ENCODE results near the gene DNAJA3.
A peak's percentile ranks its signal among the peaks of the same experiment; 100 is the strongest.

DNAJA3 gene

DNA sequence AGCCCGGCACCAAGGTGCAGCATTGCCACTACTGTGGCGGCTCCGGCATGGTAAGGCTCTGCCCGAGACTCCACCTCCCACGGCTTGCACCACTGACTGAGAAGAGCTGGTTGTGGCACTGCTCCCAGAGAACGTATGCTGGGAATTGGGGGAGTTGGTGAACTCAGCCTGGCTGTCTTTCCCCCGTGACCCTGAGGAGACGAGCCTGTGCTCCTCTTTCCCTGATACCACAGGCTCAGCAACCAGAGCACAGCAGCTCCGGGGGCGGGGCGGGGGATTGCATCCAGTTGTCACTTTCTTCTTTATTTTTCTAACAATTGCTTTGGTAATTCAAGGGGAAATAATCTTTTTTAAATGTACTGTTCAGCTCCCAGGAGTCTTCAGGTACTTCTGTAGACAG lies 16.7 kb downstream of the DNAJA3 start:
- no peak for DNase-seq

DNA sequence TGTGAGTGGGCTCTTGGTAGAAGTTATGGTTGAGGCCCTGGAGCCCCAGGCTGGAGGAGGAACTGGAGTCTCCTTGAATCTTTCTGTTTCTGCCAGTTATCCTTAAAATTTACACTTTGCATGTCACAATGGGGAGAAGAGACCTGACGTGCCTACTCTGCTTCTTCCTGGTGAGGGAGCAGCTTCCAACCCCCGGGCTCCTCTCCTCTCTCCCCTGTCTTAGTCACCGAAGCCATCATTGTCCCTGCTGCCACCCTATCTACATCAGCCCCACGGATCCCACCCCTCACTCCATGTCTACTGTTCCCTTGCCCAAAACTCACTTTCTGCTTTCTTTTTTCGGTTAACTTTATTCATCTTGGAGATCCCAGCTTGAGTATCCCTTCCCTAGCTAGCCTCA lies 17.6 kb downstream of the DNAJA3 start:
- DNase-seq: no peak

DNA sequence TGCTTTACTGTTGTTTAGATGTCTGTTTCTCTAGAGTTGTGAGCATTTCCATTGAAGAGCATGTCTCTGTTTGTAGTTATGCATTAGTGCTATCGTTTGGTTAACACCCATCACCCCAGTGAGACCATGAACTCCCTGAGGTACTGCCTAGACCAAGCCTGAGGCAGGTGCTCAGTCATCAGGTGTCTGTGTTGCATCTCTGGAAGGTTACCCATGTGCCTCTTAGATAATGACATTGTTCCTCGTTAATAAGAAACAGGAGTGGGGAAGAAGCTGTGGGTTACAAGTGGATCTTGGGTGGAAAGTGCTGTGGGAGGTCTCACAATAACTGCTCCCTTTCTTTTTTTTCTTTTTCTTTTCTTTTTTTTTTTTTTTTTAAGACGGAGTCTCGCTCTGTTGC lies 18.3 kb downstream of the DNAJA3 start:
- no peak for DNase-seq

DNA sequence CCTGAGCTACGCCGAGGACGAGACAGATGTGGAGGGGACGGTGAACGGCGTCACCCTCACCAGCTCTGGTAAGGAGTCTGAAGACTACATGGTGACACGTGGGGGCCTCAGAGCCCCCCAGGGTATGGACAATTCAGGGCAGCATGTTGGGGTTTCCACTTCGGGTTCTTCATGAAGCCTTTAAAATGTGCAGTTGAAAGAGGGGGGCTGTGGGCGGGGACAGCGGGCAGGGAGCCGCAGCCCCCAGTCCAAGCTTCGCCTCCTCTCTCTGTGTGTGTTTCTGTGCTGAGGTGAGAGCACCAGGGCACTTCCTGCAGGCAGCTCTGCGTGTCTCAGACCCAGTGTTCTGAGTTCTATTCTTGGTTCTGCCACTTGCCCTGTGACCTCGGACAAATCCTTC lies 24.8 kb downstream of the DNAJA3 start:
- DNase-seq: no peak

DNA sequence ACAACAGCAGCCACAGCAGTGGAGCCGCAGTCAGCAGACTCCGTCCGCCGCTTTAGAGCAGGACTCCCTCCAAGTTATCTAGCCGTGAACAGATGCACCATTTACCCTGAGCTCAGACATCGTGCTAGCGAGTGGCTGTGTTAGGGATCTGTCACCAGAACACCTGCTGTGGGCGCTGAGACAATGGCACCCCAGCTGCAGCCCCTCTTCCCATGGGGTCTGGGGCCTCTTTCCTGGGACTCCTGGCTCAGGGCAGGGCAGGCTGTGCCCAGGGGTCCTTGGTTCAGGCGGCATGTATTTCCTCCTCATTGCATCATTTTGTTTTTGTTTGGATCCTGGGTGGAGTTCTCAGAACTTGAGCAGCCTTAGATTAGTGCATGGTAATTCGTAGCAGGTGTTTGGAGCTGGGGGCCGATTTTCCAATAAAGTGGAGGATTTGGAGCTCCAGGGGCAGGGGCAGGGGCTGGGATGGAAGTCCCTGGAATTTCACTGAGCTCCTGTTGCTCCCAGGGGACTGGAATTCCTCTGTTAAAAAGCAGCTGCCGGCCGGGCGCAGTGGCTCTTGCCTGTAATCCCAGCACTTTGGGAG lies 25.4 kb downstream of the DNAJA3 start:
- DNase-seq: no peak

DNA sequence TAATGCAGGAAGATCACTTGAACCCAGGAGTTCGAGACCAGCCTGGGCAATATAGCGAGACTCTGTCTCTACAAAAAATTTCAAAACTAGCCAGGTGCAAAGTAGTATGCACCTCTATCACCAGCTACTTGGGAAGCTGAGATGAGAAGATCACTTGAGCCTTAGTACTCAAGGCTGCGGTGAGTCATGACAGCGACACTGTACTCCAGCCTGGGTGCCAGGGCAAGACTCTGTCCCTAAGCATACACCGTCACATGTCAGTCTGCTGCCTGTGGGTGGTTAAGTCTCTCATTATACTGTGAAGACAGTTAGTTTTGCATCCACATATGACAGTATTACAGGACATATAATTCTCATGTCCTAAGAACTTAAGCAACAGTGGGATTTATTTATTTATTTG lies 27.0 kb downstream of the DNAJA3 start:
- DNase-seq: peak; percentile 23

DNA sequence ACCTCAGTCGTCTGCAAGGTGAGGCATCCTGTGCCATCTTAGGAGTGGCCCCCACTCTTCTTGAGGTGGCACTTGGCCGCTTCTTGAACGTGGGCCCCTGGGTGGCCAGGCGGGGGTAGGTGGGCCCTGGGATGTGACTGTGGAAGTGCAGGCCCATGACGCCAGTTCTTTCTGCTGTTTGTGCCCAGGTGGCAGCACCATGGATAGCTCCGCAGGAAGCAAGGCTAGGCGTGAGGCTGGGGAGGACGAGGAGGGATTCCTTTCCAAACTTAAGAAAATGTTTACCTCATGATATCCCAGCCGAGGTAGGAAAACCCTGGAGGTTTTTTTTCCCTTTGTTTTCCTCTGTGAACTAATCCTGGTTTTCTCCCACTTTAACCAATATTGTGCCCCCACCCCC lies 29.0 kb downstream of the DNAJA3 start:
- no peak for DNase-seq

DNA sequence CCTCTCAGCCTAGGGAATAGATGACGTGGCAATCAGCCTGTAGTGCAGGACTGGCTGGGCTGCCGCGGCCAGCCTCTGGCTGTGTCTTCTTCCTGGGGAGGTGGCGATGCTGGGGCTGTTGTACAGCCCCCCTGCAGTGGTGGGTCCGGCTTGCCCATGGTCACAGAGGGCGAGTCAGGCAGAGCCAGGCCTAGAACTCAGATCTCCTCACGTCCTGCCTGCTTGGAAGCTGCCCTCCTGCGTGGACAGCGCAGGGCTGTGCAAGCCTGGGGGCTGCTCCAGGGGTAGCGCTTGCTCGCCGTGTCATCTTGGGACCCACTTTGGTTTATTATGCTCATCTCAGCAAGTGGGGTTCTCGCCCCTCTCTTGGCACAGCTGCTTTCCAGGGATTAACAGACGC lies 29.4 kb downstream of the DNAJA3 start:
- no peak for DNase-seq

DNA sequence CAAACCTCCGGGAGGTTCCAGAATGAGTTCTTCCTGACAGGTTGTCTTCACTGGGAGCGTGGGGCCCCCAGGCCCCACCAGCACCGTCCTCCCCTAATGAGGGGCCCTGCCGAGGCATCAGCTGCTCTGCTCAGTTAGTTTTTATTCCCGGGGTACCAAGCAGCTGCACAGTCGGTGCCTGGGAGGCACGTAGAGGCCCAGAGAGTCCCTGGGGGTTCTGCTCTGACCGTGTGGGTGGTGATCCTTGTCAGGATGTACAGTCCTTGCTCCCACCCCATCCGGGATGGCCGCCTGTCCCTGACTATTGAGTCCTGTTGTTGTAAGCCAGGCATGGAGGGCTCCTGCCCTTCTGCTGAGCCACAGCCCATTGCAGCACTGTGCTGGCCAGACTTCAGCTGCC lies 30.3 kb downstream of the DNAJA3 start:
- no peak for DNase-seq

DNA sequence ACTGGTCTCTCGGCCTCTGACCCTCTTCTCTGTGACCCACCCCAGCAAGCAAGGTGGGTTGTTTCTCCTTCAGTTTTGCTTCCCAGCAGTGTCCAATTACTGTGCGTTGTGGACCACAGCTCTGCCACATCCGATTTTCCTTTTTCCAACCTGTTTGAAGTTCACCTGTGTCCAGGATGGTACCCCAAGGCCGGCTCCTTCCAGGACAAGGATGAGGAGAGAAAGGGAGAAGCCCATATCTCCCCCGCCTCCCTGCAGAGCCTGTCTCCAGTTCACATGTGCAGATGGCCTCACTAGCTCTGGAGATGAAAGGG lies 35.2 kb downstream of the DNAJA3 start:
- no peak for DNase-seq

DNA sequence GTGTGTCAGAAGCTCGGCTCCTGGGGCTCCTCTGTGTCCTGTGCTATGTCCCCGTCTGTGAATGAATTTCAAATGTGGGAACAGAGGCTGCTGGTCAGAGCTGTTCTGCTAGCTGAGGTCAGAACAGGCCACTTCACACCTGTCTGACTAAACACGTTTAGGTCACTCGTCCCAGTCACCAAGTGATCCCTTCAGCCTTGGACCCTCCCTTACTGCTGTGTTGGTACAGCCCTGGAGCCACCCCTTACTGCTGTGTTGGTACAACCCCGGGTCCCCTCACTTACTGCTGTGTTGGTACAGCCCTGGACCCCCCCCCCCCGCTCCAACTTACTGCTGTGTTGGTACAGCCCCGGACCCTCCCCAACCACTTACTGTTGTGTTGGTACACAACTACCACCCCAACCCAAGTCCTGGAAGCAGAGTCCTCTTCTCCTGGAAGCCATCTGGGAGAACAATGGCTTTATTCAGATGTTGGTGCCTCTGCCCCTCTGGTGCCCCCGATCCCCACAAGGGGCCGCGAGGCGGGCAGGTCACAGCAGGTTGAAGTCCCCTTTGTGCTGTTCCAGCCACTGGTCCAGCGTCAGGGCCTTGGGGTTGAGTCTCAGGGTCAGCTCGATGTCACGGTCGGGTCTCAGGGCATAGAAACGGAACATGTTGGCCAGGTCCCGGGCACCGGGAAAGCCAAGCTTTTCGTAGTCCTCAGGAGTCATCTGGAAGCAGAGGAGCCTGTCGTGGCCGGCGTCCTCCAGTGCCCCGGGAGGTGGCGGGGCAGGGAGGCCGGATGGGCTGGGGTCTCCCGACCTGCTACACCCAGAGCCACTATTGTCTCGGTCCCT lies 35.8 kb downstream of the DNAJA3 start:
- DNase-seq: peak; percentile 33

DNA sequence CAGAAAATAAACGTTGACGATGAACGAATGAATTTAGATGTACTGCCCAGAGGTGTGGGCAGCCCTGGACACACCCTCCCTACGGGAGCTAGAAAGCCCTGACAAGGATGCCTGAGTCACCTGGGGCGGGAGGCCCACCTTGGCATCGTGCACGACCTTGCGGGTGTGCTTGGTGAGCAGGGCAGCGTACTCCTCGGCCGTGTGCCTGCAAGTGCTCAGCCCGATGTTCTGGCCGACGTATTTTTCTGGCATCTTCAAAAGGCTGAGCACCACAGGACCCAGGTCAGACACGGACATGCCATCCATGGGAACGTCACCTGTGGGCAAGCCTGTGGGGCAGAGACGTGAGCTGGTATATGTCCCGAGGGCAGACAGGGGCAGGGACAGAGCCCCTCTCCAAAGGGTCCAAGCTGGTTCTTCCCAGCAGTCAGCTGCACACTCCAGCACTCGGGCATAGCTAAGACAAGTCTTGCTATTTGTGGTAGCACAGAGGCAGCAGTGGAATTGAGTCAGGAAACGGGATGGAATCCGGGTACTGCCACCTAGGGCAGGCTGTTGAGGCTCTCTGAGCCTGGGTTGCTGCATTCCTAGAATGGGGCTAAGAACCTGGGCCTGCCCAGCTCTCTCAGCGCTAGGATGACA lies 38.0 kb downstream of the DNAJA3 start:
- no peak for DNase-seq

DNA sequence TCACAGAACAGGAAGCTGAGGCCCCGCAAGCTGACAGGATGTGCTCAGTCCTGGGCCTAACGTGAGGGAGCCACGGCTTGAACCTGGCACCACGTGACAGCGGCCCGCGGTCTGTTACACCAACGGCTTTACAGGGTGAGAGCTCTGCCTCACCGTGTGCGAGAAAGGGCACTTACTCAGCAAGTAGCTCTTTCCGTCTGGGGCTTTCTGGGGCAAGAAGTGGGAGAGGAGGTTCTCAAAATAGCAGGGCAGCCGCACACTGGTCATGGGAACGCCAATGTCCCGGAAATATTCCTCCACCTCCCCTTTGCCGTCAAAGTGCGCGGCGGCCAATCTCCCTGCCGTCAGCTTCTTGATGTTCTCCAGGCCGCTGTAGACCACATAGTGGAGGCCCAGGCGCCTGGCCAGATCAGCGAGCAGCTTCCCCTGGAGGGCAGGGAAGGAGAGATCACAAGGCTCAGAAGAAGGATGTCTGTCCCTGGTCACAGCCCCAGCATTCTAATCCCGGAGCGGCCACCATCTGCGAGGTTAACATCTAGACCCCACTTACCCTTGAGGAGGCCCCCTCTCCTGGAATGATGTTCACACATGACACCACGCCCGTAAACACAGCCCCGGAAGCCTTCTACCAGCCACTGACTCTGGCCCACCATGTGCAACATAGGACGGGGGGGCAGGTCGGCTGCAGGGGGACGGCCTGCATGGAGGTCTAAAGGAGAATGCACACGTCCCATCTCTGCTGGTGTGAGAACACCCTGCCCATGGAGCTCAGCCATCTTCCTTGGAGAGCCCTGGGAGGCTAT lies 40.5 kb downstream of the DNAJA3 start:
- no peak for DNase-seq

DNA sequence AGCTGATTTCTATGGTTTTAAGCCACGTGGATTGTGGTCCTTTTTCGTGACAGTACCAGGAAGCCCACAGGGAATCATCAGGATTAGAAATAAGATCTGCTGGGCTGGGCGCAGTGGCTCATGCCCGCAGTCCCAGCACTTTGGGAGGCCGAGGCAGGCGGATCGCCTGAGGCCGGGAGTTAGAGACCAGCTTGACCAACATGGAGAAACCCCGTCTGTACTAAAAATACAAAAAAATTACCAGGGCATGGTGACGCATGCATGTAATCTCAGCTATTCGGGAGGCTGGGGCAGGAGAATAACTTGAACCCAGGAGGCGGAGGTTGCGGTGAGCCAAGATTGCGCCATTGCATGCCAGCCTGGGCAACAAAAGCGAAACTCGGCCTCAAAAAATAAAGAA lies 42.2 kb downstream of the DNAJA3 start:
- no peak for DNase-seq

DNA sequence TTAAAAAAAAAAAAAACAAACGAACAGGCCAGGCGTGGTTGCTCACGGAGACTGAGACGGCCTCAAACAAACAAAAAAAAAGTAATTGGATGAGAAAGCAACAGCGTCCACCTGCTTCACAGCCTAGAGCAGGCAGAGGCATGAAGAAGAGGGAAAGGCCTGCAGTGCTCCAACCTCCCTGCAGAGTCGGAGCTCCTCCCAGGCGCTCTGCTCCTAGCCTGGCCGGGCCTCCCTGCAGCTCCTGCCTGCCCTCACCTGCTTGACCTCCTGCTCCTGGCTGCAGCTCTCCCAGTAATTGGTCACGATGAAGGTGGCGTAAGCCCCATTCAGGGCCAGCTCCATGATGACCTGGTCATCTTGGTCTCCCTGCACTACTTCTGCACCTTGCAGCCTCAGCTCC lies 43.3 kb downstream of the DNAJA3 start:
- DNase-seq: no peak

DNA sequence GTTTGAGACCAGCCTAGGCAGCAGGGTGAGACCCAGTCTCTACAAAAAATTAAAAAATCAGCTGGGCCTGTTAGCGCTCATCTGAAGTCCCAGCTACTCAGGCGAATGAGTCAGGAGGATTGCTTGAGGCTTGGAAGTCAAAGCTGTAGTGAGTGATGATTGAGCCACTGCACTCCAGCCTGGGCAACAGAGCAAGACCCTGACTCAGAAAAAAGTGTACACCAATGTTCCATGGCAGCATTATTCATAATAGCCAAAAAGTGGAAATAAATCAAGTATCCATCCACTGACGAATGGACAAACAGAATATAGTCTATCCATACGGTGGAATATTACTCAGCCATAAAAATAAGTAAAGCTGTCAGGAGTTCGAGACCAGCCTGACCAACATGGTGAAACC lies 46.2 kb downstream of the DNAJA3 start:
- DNase-seq: no peak

DNA sequence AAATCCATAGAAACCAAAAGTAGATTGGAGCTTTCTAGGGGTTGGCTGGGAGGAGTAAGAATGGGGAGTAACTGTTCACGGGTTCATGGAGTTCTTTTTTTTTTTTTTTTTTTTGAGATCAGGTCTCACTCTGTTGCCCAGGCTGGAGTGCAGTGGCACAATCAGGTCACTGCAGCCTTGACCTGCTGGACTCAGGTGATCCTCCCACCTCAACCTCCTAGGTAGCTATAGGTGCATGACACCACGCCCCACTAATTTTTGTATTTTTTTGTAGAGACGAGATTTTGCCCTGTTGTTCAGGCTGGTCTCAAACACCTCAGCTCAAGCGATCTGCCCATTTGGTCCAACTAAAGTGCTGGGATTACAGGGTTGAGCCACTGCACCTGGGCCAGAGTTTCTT lies 47.2 kb downstream of the DNAJA3 start:
- DNase-seq: peak; percentile 18

DNA sequence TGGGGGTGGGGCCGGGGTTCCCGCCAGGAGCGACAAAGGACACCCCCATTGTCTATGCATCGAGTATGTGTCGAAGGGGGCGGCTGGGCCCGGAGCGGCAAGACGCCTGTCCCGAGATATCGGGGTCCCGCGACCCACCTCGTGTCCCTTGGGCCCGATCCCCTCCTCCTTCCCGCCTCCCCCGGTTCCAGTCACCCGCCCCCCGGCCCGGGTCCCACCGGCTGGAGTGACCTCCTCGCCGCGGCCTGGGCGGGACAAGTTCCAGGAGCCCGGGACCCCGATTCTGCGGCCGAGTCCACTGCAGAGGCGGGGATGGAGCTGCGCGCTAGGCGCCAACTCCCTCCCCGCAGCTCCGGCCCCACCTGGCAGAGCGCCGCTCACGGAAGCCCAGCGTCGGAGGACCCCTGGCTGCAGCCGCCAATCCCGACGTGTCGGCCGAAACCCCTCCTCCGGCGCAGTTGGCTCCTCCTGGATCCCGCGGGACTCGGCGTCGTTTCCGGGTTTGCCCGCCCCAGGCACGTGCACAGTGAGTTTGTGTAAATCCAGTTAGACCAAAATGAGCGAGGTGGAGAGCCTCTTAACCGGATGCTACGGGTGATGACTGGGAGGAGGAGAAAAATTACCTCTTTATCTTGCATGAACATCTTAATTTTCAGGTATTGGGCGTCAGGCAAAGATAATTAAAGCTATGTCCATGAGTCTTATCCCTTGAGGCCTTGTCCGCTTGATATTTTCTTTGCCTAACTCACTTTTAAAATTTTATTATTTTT lies 48.7 kb downstream of the DNAJA3 start, which contains the start of gene NMRAL1:
Gene NMRAL1, minus strand, starts transcription at position 434 of the 770 bp plus-strand sequence. CDS start 493 bp downstream, outside the sequence.
- DNase-seq: peak; percentile 98

DNA sequence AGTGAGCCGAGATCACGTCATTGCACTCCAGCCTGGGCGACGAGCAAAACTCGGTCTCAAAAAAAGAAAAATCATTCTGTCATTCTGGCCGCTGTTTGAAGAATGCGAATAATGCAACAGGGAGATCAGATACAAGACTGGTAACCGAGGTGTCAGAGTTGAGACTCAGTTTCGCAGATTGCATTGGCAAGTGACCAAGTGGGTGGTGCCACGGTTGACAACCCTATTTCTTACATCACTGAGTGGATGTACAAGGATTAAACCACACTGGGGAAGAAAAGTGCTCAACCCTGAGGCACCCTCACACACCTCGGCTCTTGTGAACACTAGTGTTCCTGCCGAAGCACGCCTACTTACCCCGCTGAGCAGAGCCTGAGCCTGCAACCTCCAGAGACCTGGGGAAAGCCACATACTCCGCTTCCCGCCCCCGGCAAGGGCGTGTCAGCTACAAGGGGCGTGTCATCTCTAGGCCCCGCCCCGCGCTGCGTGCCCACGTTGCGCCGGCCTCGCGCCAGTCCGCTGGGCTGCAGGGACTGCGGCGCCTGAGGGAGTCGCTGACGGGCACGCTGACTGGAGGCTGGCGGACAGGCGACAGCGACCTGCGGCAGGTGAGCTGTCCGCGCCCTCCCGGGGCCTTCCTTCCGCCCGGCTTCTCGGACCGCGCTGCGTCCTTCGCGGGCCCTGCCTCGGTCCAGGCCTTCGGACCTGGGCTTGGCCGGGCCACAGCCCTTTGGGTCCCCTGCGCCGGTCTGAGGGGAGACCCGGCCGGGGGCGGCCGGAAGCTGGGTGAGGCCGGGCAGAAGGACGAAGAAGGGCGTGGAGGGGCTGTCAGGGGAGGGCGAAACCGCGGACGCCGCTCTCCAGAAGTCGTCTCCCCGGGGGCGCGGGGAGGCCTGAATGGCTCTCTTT lies 50.5 kb downstream of the DNAJA3 start, which contains the start of gene HMOX2:
Gene HMOX2, plus strand, starts transcription at position 519 of the 909 bp plus-strand sequence. CDS start 29,127 bp downstream, outside the sequence.
- peak; percentile 97 for DNase-seq

DNA sequence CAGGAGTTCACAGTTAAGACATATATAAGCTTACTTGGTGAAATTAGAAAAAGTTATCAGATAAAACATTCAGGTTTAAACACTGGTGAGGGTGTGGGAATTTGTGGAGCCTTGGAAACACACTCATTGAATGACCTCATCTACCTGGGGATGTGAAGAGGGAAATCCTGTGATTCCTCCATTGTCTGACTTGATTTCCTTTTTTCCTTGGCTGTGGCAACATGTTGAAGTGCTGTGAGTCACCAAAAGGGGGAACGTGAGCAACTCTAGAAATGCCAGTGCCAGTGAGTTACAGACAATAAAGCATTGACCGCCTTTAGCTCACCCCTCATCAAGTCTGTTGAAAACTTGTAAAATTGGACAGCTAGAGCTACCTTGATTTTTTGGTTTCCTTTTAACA lies 52.3 kb downstream of the DNAJA3 start:
- peak; percentile 71 for DNase-seq

DNA sequence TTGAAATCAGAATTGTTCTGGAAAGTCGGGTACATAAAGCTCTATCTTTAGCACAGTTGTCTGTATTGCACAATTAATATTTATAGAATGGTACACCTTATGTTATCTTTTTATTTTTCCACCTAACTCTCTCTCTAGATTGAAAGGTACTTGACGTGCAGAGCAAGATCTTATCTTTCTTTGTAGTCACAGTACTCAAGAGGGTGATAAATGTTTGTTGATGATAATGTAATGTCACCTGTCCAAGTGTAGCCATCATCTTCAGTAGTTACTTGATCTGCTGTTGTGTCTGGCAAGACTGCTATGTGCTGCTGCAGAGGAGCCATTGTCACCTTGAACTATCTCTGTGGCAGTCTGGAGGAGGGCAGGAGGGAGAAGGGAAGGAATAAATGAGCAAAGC lies 55.9 kb downstream of the DNAJA3 start:
- DNase-seq: peak; percentile 27

Data from DMS53 (cell line).